ENCODE results near the gene PCSK5.
A peak's percentile ranks its signal among the peaks of the same experiment; 100 is the strongest.

GRCh38 chr9:75891771-75892215 lies 1.3 kb downstream of the PCSK5 start:
- TF ChIP-seq, protein P1, sequence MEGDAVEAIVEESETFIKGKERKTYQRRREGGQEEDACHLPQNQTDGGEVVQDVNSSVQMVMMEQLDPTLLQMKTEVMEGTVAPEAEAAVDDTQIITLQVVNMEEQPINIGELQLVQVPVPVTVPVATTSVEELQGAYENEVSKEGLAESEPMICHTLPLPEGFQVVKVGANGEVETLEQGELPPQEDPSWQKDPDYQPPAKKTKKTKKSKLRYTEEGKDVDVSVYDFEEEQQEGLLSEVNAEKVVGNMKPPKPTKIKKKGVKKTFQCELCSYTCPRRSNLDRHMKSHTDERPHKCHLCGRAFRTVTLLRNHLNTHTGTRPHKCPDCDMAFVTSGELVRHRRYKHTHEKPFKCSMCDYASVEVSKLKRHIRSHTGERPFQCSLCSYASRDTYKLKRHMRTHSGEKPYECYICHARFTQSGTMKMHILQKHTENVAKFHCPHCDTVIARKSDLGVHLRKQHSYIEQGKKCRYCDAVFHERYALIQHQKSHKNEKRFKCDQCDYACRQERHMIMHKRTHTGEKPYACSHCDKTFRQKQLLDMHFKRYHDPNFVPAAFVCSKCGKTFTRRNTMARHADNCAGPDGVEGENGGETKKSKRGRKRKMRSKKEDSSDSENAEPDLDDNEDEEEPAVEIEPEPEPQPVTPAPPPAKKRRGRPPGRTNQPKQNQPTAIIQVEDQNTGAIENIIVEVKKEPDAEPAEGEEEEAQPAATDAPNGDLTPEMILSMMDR (IDR thresholded peaks at IDR 0.05; ENCODE audit: poor library complexity, severe bottlenecking), result no peak
- TF ChIP-seq TAF1 (IDR thresholded peaks at IDR 0.05; ENCODE audit: low read depth) (peak; percentile 14), MXI1 (conservative IDR thresholded peaks at IDR 0.05; ENCODE audit: poor library complexity, severe bottlenecking) (no peak), EP300 (conservative IDR thresholded peaks at IDR 0.05; ENCODE audit: poor library complexity, severe bottlenecking) (no peak), EZH2 (IDR thresholded peaks at IDR 0.05; ENCODE audit: borderline replicate concordance, insufficient read depth, low read length, poor library complexity, severe bottlenecking) (no peak), SMC3 (conservative IDR thresholded peaks at IDR 0.05; ENCODE audit: poor library complexity) (no peak), POLR2AphosphoS5 (IDR thresholded peaks at IDR 0.05) (no peak), RAD21 (conservative IDR thresholded peaks at IDR 0.05) (no peak)
- TF ChIP-seq, protein P2, sequence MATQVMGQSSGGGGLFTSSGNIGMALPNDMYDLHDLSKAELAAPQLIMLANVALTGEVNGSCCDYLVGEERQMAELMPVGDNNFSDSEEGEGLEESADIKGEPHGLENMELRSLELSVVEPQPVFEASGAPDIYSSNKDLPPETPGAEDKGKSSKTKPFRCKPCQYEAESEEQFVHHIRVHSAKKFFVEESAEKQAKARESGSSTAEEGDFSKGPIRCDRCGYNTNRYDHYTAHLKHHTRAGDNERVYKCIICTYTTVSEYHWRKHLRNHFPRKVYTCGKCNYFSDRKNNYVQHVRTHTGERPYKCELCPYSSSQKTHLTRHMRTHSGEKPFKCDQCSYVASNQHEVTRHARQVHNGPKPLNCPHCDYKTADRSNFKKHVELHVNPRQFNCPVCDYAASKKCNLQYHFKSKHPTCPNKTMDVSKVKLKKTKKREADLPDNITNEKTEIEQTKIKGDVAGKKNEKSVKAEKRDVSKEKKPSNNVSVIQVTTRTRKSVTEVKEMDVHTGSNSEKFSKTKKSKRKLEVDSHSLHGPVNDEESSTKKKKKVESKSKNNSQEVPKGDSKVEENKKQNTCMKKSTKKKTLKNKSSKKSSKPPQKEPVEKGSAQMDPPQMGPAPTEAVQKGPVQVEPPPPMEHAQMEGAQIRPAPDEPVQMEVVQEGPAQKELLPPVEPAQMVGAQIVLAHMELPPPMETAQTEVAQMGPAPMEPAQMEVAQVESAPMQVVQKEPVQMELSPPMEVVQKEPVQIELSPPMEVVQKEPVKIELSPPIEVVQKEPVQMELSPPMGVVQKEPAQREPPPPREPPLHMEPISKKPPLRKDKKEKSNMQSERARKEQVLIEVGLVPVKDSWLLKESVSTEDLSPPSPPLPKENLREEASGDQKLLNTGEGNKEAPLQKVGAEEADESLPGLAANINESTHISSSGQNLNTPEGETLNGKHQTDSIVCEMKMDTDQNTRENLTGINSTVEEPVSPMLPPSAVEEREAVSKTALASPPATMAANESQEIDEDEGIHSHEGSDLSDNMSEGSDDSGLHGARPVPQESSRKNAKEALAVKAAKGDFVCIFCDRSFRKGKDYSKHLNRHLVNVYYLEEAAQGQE (IDR thresholded peaks at IDR 0.05; ENCODE audit: borderline replicate concordance), result no peak

Data from neural cell (in vitro differentiated cells).